DMS 273 (cell line): ENCODE results near the gene ADD3.
"Not testable (repeated sequence)": the region's sequence is repeated elsewhere in the genome, so short reads cannot be mapped to it uniquely, and the experiment has no call there.

ENCODE experiments used
- DNase-seq: peaks from one replicate; lab custom pipeline; 2025; ENCODE audit not compliant: unreplicated experiment; lab: John Stamatoyannopoulos, UW

The ADD3 gene

DNA sequence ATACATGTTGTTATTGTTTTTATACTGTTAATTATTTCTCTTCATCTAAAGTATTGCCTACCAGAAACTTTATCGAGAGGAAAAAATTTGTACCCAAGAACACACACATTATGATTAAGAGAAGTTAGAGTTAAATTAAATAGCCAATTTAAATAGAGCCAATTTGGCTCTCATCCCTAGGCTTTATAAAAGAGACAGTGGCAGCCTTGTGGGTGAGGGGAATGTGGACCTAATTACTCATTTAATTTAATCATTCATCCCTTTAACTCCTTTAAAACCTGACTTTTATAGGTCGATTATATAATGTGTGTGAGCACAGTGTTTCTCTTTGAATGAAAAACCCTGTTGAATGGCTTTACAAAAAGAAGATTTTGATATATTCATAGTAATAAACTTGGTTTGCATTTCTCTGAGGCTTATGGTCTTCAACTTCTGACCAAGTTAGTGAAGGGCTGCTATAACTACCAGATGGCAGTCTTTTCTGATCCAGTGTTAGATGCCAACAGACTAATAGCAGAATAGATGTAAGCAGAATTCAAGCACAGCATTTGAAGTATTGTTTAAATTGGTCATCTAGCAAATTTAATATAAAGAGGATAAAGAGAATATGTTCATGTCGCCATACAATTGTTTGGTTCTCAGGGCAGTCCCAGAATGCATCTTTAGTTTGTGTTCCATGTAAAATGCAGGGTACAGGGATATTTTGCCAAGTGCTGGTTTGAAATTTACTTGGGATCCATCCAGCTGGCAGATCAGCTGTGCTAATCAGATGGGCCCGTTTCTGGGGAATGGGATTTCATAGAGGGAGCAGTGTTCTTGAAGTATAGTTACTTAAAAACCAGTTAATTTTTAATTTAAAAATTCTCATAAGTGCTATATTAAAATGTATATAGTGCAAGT is 25.3 kb downstream of the ADD3 start:
- peak; percentile 80 for DNase-seq

GRCh38 chr10:110033701-110034235 is 26.0 kb downstream of the ADD3 start:
- peak; percentile 25 for DNase-seq

DNA sequence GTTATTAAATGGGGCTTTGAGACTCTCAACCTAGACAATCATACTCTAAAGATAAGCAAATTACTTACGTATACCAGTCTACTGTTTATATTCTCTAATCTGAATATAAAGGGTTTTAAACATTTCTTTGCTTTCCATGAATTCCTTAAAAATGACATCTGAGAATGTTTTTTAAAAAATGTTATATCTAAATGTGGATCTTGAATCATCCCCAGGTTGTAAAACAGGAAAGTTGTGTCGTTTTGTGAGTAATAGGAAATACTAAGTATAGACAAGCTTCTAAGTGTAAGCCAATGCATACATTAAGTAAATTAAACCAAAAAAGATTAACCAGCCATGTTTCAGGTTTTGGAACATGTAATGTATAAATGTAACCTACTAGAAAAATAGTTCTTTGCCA is 26.8 kb downstream of the ADD3 start:
- DNase-seq: no peak

DNA sequence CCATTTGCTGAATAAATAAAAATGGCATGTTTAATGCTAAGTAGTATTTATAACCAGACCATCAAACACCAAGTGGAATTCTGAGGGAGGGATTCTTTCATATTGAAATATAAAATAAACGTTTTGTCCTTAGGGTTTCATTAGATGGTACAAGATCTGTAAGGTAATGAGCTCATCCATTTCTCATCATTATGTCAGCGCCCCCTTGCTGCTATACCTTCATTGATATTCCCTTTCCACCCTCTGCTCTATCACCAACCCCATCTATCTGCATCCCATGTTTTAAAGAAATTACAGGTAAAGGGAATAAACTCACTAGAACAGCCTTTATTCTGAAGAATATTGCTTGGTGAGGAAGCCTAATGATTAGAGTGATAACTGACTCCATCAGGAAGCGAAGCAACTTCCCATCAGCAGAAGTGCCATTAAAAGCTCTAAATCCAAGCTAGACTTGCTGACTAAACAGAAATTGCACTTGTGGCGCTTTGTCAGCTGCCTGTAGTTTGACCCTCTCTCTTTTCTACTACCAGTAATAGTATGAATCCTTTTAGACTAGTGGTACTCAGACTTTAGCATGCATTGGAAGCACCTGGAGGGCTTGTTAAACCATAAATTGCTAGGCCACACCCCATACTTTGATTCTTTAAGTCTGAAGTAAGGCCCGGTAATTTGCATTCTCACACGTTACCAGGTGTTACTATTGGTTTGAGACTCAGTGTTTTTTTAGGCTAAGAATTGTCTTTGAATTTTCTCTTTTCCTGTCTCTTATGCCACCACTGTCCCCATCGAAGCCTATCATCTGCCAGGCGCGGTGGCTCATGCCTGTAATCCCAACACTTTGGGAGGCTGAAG is 27.5 kb downstream of the ADD3 start:
- DNase-seq: no peak

- DNase-seq: no peak
Measured at GRCh38 chr10:110036640-110037039, 28.9 kb downstream of the ADD3 start.

DNA sequence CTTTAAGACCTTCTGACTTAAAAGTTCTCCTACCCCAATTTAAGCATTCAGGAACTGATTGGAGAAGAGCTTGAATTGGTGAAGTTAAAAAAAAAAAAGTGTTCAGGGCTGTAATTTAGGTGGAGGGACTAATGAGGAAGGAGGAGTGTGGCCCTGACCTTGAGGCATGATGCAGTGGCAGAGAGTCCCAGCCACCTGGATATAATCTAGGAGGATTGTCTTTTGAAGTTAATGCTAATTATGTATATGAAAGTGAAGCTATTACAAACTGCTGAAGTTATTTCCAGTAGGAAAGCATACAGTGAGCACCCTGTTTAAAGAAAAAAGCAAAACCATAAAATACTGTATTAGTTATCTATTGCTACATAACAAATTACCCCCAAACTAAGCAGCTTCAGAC is 31.5 kb downstream of the ADD3 start:
- DNase-seq: no peak

DNA sequence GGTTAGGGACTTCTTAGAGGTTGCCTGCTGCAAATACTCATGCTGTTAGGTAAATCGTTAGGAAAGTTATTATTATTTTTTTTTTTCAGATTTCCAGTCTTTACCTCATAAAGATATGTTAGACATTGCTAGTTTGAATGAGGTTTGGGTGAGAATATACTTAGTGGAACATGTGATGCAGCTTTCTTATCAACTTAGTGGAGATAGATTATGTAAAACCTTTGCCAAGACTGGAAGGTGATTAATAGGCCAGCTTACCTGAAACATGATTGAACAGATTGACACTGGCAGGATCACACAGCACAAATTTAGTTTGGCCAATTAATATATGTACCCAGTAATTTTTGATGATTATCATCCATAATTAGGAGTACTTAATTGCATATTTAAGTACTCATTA is 32.3 kb downstream of the ADD3 start:
- no peak for DNase-seq

DNA sequence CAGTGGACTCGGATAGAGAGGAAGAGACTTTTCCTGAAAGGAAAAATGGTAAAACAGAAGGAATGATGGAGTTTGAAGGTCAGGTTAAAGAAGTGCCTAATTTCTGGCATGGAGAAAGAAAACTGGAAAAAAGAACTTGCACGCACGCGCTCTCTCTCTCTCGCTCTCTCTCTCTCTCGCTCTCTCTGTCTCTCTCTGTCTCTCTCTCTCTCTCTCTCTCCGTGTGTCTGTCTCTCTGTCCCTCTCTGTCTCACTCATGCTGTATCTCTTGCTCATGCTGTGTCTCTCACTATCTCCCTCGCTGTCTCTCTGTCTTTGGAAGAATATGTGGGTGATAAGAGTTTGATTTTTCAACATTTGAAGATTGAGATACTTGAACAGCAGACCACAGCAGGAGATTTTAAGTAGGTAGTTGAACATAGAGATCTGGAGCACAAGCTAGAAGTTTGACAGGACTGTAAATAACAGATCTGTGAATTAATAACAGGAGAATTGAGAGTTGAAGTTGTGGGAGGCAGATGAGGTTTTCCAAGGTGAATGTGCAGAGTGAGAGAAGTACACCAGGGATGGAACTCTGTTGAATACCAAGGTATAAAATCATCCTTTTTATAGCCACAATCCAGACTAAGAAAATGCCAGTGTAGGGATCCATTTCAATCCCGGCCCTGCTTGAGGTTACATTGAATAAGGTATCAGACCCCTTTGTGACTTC is 33.1 kb downstream of the ADD3 start:
- DNase-seq: no peak

GRCh38 chr10:110041479-110041829 is 33.7 kb downstream of the ADD3 start:
- DNase-seq: no peak

DNA sequence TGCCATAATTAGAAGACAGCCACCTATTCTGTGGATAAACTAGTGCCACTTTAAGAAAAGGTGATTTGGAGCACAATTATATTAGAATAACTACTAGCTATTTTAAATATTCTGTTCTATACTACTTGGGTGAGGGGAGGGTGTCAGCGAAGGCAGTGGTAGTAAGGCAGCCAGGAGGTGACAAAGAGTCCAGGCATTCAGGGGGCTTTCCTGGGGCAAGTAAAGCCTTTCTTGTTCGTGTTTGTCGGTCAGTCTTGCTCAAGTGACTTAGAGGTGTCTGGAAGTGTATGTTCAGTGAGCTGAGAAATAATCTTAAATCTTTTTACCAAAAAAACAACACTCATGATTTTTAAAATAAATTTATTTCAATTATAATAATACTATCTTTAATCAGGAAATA is 34.4 kb downstream of the ADD3 start:
- DNase-seq: no peak

DNA sequence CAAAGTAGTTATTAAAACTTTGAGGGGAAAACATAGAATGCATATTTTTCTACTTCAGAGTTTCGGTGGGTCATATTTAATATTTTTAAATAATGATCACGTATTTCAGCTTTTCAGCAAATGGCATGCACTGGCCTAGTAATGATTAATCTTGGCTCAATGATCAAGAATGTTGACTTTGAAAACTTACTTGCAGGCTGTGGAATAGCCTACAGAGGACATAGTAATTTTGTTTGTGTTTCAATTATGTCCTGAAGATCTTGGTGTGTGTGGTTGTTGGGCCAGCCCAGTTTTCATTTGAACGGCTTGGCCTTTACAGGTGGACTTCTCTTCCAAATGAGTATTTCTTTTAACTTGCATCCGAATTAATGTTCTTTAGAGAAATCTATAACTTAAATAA is 35.1 kb downstream of the ADD3 start:
- DNase-seq: no peak

GRCh38 chr10:110044681-110045080 is 36.9 kb downstream of the ADD3 start:
- DNase-seq: no peak

GRCh38 chr10:110045772-110046171 is 38.0 kb downstream of the ADD3 start:
- DNase-seq: no peak

DNA sequence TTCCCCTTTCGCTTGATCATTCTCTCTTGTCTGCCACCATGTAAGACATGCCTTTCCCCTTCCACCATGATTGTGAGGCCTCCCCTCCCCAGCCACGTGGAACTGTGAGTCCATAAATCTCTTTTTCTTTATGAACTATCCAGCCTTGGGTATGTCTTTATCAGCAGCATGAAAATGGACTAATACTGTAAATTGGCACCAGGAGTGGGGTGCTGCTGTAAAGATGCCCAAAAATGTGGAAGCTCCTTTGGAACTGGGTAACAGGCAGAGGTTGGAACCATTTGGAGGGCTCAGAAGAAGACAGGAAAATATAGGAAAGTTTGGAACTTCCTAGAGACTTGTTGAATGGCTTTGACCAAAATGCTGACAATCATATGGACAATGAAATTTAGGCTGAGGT is 40.4 kb downstream of the ADD3 start:
- not testable (repeated sequence) for DNase-seq

- no peak for DNase-seq
Measured at GRCh38 chr10:110048781-110049180, 41.0 kb downstream of the ADD3 start.

GRCh38 chr10:110049889-110050591 is 42.3 kb downstream of the ADD3 start:
- not testable (repeated sequence) for DNase-seq

DNA sequence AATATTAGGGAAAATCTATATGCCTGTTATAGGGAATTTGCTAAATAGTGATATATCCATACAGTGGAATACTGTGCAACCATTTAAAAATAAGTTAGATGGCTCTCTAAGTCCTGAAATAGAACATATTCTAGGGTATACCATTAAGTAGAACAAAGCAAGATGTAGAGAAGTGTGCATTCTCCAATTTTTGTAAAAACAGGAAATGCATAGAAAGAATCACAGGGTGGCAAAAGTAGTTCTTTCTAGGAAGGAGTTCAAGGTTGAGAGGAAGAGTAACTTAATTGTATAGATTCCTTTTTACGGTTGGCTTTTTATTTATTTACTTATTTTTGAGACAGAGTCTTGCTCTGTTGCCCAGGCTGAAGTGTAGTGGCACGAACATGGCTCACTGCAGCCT is 43.7 kb downstream of the ADD3 start:
- no peak for DNase-seq

DNA sequence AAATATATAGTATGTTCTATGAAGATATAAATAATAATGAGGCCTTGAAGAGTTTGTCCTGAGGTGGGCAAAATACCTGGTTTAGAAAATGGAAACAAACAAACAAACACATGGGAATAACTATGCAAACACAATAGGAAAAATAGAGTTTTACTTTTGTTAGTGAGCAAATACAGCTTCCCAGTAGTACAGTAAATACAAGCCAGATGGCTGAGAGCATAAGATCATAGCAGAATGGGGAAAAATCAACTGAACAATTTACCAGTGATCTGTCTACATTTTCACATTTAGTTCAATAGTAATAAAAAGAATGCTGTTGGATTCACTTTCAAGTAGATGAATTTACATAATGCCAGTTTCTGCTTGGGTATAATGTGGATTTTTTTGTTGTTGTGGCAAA is 45.1 kb downstream of the ADD3 start:
- peak; percentile 9 for DNase-seq

- no peak for DNase-seq
Measured at GRCh38 chr10:110056822-110057221, 49.0 kb downstream of the ADD3 start.

DNA sequence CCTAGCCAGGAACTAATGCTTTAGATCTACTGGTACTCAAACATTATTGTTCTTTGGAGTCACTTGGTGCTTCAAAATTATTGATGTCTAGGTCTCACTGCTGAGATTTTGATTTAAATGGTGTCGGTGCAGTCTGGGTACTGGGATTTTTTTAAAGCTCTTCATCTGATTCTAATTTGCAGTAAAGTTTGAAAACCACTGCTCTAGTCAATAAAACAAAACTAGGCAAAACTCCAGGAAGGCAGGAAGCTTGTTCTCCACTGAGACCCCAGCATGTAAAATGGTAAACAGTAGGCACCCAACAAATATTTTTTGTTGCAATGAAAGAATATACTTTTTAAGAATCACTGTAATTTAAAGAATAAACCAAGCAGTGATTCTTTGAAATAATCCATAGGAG is 49.7 kb downstream of the ADD3 start:
- no peak for DNase-seq

DNA sequence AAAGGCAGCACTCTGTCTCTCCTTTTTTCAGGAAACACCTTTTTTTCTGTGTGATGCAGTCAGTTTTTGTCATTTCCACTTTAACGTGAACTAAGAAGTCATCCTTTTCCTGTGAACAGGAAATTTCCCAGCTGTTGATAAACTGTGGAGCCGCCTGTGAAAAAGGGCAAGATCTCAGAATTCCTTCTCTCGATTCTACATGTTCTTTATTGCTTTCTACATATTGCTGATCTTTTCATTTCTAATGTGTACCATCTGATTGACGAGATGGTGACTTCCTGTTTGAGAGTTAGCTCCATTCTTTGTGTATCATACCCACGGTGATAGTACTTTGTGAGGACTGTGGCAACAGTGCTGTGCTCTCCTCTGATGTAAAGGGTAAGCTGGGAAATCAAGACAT is 50.4 kb downstream of the ADD3 start:
- no peak for DNase-seq
